ENCODE measurements around the gene GTF2A2.
A peak's percentile ranks its signal among the peaks of the same experiment; 100 is the strongest.
"Not testable (repeated sequence)": the region's sequence is repeated elsewhere in the genome, so short reads cannot be mapped to it uniquely, and the experiment has no call there.

The GTF2A2 gene

GRCh38 chr15:59674361-59674877 lies 17.1 kb upstream of the GTF2A2 start:
- no peak for DNase-seq (ENCODE audit: low read depth in 2 of 3, low spot score in 1 of 3)

- no peak for DNase-seq (ENCODE audit: low read depth in 2 of 3, low spot score in 1 of 3)
These were observed 11.2 kb upstream of the GTF2A2 start for GRCh38 chr15:59668556-59668955.

- no peak for DNase-seq (ENCODE audit: low read depth in 2 of 3, low spot score in 1 of 3)
These were observed 4.9 kb upstream of the GTF2A2 start for GRCh38 chr15:59662260-59662659.

GRCh38 chr15:59659366-59659765 lies 2.1 kb upstream of the GTF2A2 start:
- DNase-seq (ENCODE audit: low read depth in 2 of 3, low spot score in 1 of 3), result no peak

GRCh38 chr15:59657635-59658125 lies 365 bp upstream of the GTF2A2 start:
- DNase-seq (ENCODE audit: low read depth in 2 of 3, low spot score in 1 of 3), result peak in 2 of 3 donors; percentile 1 to 3

GRCh38 chr15:59654046-59654445 lies 3.3 kb downstream of the GTF2A2 start:
- no peak for DNase-seq (ENCODE audit: low read depth in 2 of 3, low spot score in 1 of 3)

GRCh38 chr15:59649603-59650002 lies 7.7 kb downstream of the GTF2A2 start:
- no peak for DNase-seq (ENCODE audit: low read depth in 2 of 3, low spot score in 1 of 3)

- DNase-seq (ENCODE audit: low read depth in 2 of 3, low spot score in 1 of 3), result no peak
These were observed 10.2 kb downstream of the GTF2A2 start for GRCh38 chr15:59647085-59647484.

GRCh38 chr15:59646277-59646676 lies 11.0 kb downstream of the GTF2A2 start:
- DNase-seq (ENCODE audit: low read depth in 2 of 3, low spot score in 1 of 3), result no peak

GRCh38 chr15:59645812-59646211 lies 11.5 kb downstream of the GTF2A2 start:
- not testable (repeated sequence) for DNase-seq (ENCODE audit: low read depth in 2 of 3, low spot score in 1 of 3)

- DNase-seq (ENCODE audit: low read depth in 2 of 3, low spot score in 1 of 3), result no peak
These were observed 12.6 kb downstream of the GTF2A2 start for GRCh38 chr15:59644756-59645155.

GRCh38 chr15:59642351-59642750 lies 15.0 kb downstream of the GTF2A2 start:
- DNase-seq (ENCODE audit: low read depth in 2 of 3, low spot score in 1 of 3), result no peak

- DNase-seq (ENCODE audit: low read depth in 2 of 3, low spot score in 1 of 3), result not testable (repeated sequence)
These were observed 19.8 kb downstream of the GTF2A2 start for GRCh38 chr15:59637507-59637906.

- no peak for DNase-seq (ENCODE audit: low read depth in 2 of 3, low spot score in 1 of 3)
These were observed 21.1 kb downstream of the GTF2A2 start for GRCh38 chr15:59636184-59636583.

- DNase-seq (ENCODE audit: low read depth in 2 of 3, low spot score in 1 of 3), result no peak
These were observed 24.6 kb downstream of the GTF2A2 start for GRCh38 chr15:59632714-59633113.

- peak; percentile 28 to 42 (median 41) for DNase-seq (ENCODE audit: low read depth in 2 of 3, low spot score in 1 of 3)
These were observed 35.0 kb downstream of the GTF2A2 start for GRCh38 chr15:59622289-59622688.

GRCh38 chr15:59618406-59618805 lies 38.9 kb downstream of the GTF2A2 start:
- no peak for DNase-seq (ENCODE audit: low read depth in 2 of 3, low spot score in 1 of 3)

GRCh38 chr15:59616379-59616778 lies 40.9 kb downstream of the GTF2A2 start:
- no peak for DNase-seq (ENCODE audit: low read depth in 2 of 3, low spot score in 1 of 3)

GRCh38 chr15:59615661-59616060 lies 41.7 kb downstream of the GTF2A2 start:
- no peak for DNase-seq (ENCODE audit: low read depth in 2 of 3, low spot score in 1 of 3)

GRCh38 chr15:59614153-59614552 lies 43.2 kb downstream of the GTF2A2 start:
- DNase-seq (ENCODE audit: low read depth in 2 of 3, low spot score in 1 of 3), result no peak

GRCh38 chr15:59611276-59612260 lies 45.7 kb downstream of the GTF2A2 start, which contains the start of gene GCNT3:
TSS of gene GCNT3 (plus strand) at chr15:59611783. CDS start at chr15:59618239, 6,456 bp downstream.
- no peak for DNase-seq (ENCODE audit: low read depth in 2 of 3, low spot score in 1 of 3)

Measured in stimulated activated CD4-positive, alpha-beta T cell treated with anti-CD3 and anti-CD28 coated beads, Interleukin-12 subunit alpha, Interleukin-12 subunit beta, amount 100 ng/mL, for 48 hours (primary cell).